CD4-positive, alpha-beta T cell (primary cell): Measurements from ENCODE around the gene WSB1. TPM values are rescaled to one million over a fixed set of nuclear protein-coding genes. Genes with fewer than 3 reads are reported as not detected.

Experiments
- ATAC-seq: fragments of 200-7000 bp; cut with Tn5 transposase; one replicate; pipeline ENCODE4 v1.10.0; 2022; ENCODE audit warnings: mild to moderate bottlenecking; ENCODE audit not compliant: poor library complexity
- CTCF ChIA-PET: fragments of 350-600 bp; sonication (Branson Sonifier 250); formaldehyde crosslinking; loops from one replicate; lab custom pipeline; 2021; ENCODE audit warnings: antibody characterized with exemption, inconsistent platforms; lab: Charles Lee
- POLR2A ChIA-PET: fragments of 350-600 bp; sonication (Branson Sonifier 250); formaldehyde crosslinking; loops from one replicate; lab custom pipeline; 2021; ENCODE audit warnings: antibody characterized with exemption, inconsistent platforms; lab: Charles Lee
- DNase-seq, 14 experiments: peaks; one replicate each; pipeline ENCODE4 v3.0.0-alpha.2; 2013 to 2020; ENCODE audit warnings: mixed read lengths in 2 of 14
- H3K27ac ChIP-seq, 2 donors: one replicate each; pipeline versions ENCODE4 v1.5.1 to v1.7.0; 2013; ENCODE audit warnings: low read length in 2 of 2, low read depth in 1 of 2, mild to moderate bottlenecking in 1 of 2
- H3K27me3 ChIP-seq, 2 experiments: 1 replicate in 1 of 2; 2 replicates in 1 of 2; pipeline versions ENCODE4 v1.6.1 to v1.7.0; 2013; ENCODE audit warnings: low read length in 2 of 2, control low read depth in 1 of 2, mild to moderate bottlenecking in 1 of 2, moderate library complexity in 1 of 2; ENCODE audit not compliant: insufficient read depth in 2 of 2, control insufficient read depth in 1 of 2
- H3K36me3 ChIP-seq: one replicate; pipeline ENCODE4 v1.6.1; 2013; ENCODE audit warnings: low read length, control low read depth; ENCODE audit not compliant: insufficient read depth
- H3K4me1 ChIP-seq: one replicate; pipeline ENCODE4 v1.6.1; 2013; ENCODE audit warnings: low read length, control low read depth; ENCODE audit not compliant: insufficient read depth
- H3K4me3 ChIP-seq: one replicate; pipeline ENCODE4 v1.5.1; 2013; ENCODE audit warnings: mild to moderate bottlenecking, low read length, moderate library complexity
- H3K9me3 ChIP-seq, 2 experiments: 1 replicate in 1 of 2; 2 replicates in 1 of 2; pipeline versions ENCODE4 v1.6.1 to v1.7.0; 2013; ENCODE audit warnings: low read length in 2 of 2, mild to moderate bottlenecking in 2 of 2, control low read depth in 1 of 2, moderate library complexity in 1 of 2; ENCODE audit not compliant: control insufficient read depth in 1 of 2, insufficient read depth in 1 of 2
- H3K27ac Mint-ChIP-seq: one replicate; pipeline ENCODE4 v1.8.0; 2020; ENCODE audit warnings: mixed read lengths
- H3K27me3 Mint-ChIP-seq: one replicate; pipeline ENCODE4 v1.8.0; 2021; ENCODE audit warnings: mixed read lengths
- H3K36me3 Mint-ChIP-seq: one replicate; pipeline ENCODE4 v1.8.0; 2021; ENCODE audit warnings: low read depth, mixed read lengths
- H3K4me1 Mint-ChIP-seq: one replicate; pipeline ENCODE4 v1.8.0; 2021; ENCODE audit warnings: low read depth, mixed read lengths
- H3K4me3 Mint-ChIP-seq: one replicate; pipeline ENCODE4 v1.8.0; 2020; ENCODE audit warnings: mild to moderate bottlenecking, mixed read lengths
- H3K9me3 Mint-ChIP-seq: one replicate; pipeline ENCODE4 v1.8.0; 2020; ENCODE audit warnings: mixed read lengths
- intact Hi-C, 2 experiments: fragments of 100-400 bp; cut with DNase I in 1 of 2; cut with micrococcal nuclease in 1 of 2; formaldehyde crosslinking; loops; one replicate each; pipeline versions ENCODE4 v1.15.1 to v1.9.0; 2023 to 2025; cut with DNase I, micrococcal nuclease
- total RNA-seq, 174 experiments: library from RNA in 2 of 174; stranded (reverse) in 2 of 174; gene quantifications; one replicate each; pipeline ENCODE4 v1.2.3 and lab custom pipeline; 2021 to 2026
- TF ChIP-seq, protein P1 (sequence below): fragments of 200-600 bp; IDR thresholded peaks from one replicate; pipeline ENCODE4 v1.8.0; 2022; ENCODE audit warnings: antibody characterized with exemption, mild to moderate bottlenecking

The WSB1 gene
- total RNA-seq, 2 experiments from 2014 or later = 99.4 to 104 TPM

DNA sequence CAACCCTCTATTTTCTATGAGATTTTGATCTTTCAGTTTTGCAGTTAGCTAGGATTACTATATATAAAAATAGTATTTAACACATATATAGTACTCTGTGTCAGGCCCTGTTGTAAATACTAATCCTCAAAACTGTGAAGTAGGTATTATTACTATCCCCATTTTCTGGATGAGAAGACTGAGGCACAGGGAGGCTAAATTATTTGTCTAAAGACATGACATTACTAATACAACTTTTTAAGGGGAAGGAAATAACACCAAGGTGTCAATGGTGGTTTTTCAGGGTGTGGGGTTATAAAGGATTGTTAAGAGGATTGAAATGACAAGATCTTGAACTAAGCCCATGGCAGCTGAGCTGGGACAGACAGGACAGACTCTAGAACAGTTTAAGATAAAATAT, 4.1 kb upstream of the WSB1 start:
- Histone ChIP-seq H3K4me1 (peaks cover 10% of the 10 kb centered on the region), H3K36me3 (no peaks in the 10 kb centered on the region), H3K4me3 (no peak overlapping the region), H3K27me3 (no peaks in the 10 kb centered on the region), H3K27ac (no peak overlapping the region), H3K9me3 (no peaks in the 10 kb centered on the region)
- no peak overlapping the region for H3K4me3 Mint-ChIP-seq
- DNase-seq = no peak
- peaks cover 11% of the 10 kb centered on the region for H3K4me1 Mint-ChIP-seq
- intact Hi-C loops = loop anchor here in 1 of 2 experiments (5.0 to 10.0 kb wide), 3 partner anchors 53 to 755 kb away; partner anchors contain the start of gene NLK
- peaks cover 13% of the 10 kb centered on the region for H3K36me3 Mint-ChIP-seq
- H3K27ac Mint-ChIP-seq = no peak overlapping the region
- H3K27me3 Mint-ChIP-seq = peaks cover 3% of the 10 kb centered on the region
- CTCF ChIA-PET = interaction anchor here (1.0 to 1.3 kb wide), 2 partner anchors 11 to 53 kb away, joined by 3 read pairs; no protein-coding TSS in a partner anchor
- TF ChIP-seq, protein P1, sequence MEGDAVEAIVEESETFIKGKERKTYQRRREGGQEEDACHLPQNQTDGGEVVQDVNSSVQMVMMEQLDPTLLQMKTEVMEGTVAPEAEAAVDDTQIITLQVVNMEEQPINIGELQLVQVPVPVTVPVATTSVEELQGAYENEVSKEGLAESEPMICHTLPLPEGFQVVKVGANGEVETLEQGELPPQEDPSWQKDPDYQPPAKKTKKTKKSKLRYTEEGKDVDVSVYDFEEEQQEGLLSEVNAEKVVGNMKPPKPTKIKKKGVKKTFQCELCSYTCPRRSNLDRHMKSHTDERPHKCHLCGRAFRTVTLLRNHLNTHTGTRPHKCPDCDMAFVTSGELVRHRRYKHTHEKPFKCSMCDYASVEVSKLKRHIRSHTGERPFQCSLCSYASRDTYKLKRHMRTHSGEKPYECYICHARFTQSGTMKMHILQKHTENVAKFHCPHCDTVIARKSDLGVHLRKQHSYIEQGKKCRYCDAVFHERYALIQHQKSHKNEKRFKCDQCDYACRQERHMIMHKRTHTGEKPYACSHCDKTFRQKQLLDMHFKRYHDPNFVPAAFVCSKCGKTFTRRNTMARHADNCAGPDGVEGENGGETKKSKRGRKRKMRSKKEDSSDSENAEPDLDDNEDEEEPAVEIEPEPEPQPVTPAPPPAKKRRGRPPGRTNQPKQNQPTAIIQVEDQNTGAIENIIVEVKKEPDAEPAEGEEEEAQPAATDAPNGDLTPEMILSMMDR = no peak
- POLR2A ChIA-PET = interaction anchor here (1.0 kb wide), 1 partner anchor 49 kb away, joined by 6 read pairs; no protein-coding TSS in a partner anchor
- ATAC-seq = no peak
- no peaks in the 10 kb centered on the region for H3K9me3 Mint-ChIP-seq

DNA sequence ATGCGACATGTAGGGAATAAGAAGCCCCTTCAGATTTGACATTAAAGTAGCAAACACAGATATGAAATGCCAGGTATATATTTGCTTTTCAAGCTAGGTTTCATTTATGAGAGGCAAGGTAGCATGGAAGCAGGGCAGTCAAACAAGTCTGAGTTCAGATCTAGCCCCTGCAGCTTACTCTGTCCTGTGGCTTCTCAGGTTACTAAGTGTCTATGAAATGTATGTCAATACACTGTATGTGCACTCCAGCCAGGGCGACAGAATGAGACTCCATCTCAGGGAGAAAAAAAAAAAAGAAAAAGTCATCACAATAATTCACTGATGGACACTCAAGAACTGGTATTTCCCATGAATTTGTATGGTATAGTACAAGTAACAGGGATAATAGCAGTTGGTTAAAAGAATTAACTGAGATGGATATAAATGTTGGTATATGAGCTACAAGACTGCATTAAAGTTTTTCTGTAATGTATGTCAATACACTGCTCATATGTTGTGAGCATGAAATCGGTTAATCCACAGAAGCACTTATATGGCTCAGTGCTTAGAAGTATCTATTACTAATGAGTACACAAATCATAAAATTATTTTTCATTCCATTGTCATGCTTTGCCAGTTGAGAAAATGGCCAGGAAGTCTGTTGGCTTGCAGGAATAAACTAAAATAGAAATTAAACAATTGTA, 2.9 kb upstream of the WSB1 start:
- TF ChIP-seq, protein P1 = no peak
- peaks cover 2% of the 10 kb centered on the region for H3K27me3 Mint-ChIP-seq
- Histone ChIP-seq H3K27me3 (no peaks in the 10 kb centered on the region), H3K4me1 (peaks cover 14% of the 10 kb centered on the region), H3K4me3 (no peak overlapping the region), H3K36me3 (no peaks in the 10 kb centered on the region), H3K27ac (no peak overlapping the region), H3K9me3 (no peaks in the 10 kb centered on the region)
- H3K27ac Mint-ChIP-seq = peak overlapping the region; percentile 54
- H3K9me3 Mint-ChIP-seq = no peaks in the 10 kb centered on the region
- intact Hi-C loops = loop anchor here in 1 of 2 experiments (5.0 to 10.0 kb wide), 3 partner anchors 54 to 754 kb away; partner anchors contain the start of gene NLK
- DNase-seq (no peak), ATAC-seq (no peak)
- ChIA-PET CTCF (interaction anchor here (1.1 to 6.4 kb wide), 2 partner anchors 42 to 313 kb away, joined by 3 to 33 read pairs; no protein-coding TSS in a partner anchor), POLR2A (interaction anchor here (0.6 kb wide), 1 partner anchor 26 kb away, joined by 3 read pairs; no protein-coding TSS in a partner anchor)
- peak overlapping the region; percentile 38 for H3K4me3 Mint-ChIP-seq
- peaks cover 23% of the 10 kb centered on the region for H3K4me1 Mint-ChIP-seq
- peaks cover 22% of the 10 kb centered on the region for H3K36me3 Mint-ChIP-seq

DNA sequence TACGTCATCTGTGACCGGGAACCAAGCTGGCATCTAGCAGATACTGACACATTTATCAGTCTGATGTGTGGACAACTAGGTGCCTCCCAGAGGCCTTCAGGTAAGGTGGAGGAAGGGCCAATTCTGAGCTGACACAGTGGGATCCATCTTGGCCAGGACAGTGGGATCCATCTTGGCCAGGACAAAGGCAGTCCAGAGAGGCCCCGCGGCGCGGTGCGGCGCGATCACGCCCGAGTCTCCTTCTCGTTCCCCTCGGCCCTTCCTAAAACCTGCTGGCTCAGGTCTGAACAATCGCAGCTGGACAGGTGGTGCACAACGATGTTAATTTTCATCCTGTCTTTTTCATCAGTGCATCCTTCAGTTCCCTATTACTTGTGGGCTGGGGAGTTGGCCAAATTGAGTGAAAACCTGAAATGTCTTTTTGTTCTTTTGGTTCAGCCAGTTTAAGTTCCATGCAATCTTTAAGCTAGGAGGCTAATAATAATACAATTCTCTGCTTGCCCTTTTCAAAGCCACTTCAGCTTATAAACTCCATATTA, 486 bp upstream of the WSB1 start:
- H3K4me3 ChIP-seq = peak overlapping the region; percentile 71
- ATAC-seq (no peak), DNase-seq (peak in 6 of 14 experiments; percentile 1 to 45 (median 5))
- ChIA-PET POLR2A (interaction anchor here (1.0 to 3.6 kb wide), 15 partner anchors 10 to 1064 kb away, joined by 3 to 41 read pairs (median 7); partner anchors contain the start of genes KSR1 and POLDIP2), CTCF (interaction anchor here (6.4 kb wide), 1 partner anchor 40 kb away, joined by 33 read pairs; no protein-coding TSS in a partner anchor)
- Mint-ChIP-seq H3K36me3 (peaks cover 27% of the 10 kb centered on the region), H3K27me3 (no peaks in the 10 kb centered on the region), H3K4me3 (peak overlapping the region; percentile 98), H3K27ac (peak overlapping the region; percentile 96), H3K9me3 (no peaks in the 10 kb centered on the region), H3K4me1 (peaks cover 40% of the 10 kb centered on the region)
- peaks cover 30% of the 10 kb centered on the region for H3K4me1 ChIP-seq
- no peaks in the 10 kb centered on the region for H3K27me3 ChIP-seq
- intact Hi-C loops = loop anchor here in 1 of 2 experiments (1.0 to 10.0 kb wide), 5 partner anchors 38 to 751 kb away; partner anchors contain the start of gene NLK
- no peaks in the 10 kb centered on the region for H3K36me3 ChIP-seq
- TF ChIP-seq, protein P1 = no peak
- peak overlapping the region; percentile 97 to 99 for H3K27ac ChIP-seq
- H3K9me3 ChIP-seq = no peaks in the 10 kb centered on the region
